ENCODE data around the gene ART5. TPM values are rescaled to one million over a fixed set of nuclear protein-coding genes. Genes with fewer than 3 reads are reported as not detected.

Gene ART5
- total RNA-seq, 2 experiments from 2014 or later = not detected

DNA sequence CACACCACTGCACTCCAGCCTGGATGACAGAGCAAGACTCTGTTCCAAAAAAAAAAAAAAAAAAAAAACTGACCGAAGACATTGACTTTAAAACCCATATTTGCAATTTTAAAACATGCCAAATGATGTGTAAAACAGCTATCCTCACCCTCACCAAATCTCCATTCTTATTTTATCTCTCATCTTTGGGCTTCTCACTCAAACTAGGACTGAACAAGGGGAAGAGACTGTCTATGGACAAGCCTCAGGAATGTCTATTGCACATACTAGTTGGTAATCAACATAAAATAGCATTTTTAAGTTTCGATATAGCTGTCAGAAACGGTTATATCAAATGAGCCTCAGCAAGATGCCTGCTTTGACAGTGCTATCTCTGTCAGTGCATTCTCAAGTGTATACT lies 37.3 kb upstream of the ART5 start:
- no peaks in the 10 kb centered on the region for H3K4me1 ChIP-seq (ENCODE audit: insufficient read depth, low read length, poor library complexity, severe bottlenecking)
- H3K27ac ChIP-seq (ENCODE audit: low read depth, low read length, poor library complexity, severe bottlenecking) = no peak overlapping the region
- H3K9me3 ChIP-seq (ENCODE audit: low read length) = no peaks in the 10 kb centered on the region
- TF ChIP-seq EZH2phosphoT487 (IDR thresholded peaks at IDR 0.05; ENCODE audit: borderline replicate concordance, low read depth, low read length) = no peak
- no peak for TF ChIP-seq CTCF (conservative IDR thresholded peaks at IDR 0.05; ENCODE audit: low read length)
- H4K20me1 ChIP-seq (ENCODE audit: insufficient read depth, low read length) = no peaks in the 10 kb centered on the region
- intact Hi-C loops (cut with micrococcal nuclease; ENCODE audit: unreplicated experiment) = no loop called here
- no peak overlapping the region for H3K4me2 ChIP-seq (ENCODE audit: low read length)
- H3K4me3 ChIP-seq (ENCODE audit: low read depth, low read length, poor library complexity, severe bottlenecking) = no peak overlapping the region
- POLR2A ChIA-PET = interaction anchor here (0.6 to 0.7 kb wide), 2 partner anchors 421 to 1094 kb away, joined by 5 to 6 read pairs; no protein-coding TSS in a partner anchor
- CTCF ChIA-PET (ENCODE audit: unreplicated experiment) = no interaction called here
- BruUV-seq (replicated peaks) = no TSS peak
- H3K36me3 ChIP-seq (ENCODE audit: insufficient read depth, low read length) = peaks cover 97% of the 10 kb centered on the region
- H3K79me2 ChIP-seq (ENCODE audit: insufficient read depth, low read depth, low read length) = no peaks in the 10 kb centered on the region
- no peak for DNase-seq (ENCODE audit: low spot score)
- H3K9me2 ChIP-seq (ENCODE audit: insufficient read depth, low read length) = no peaks in the 10 kb centered on the region
- H2AFZ ChIP-seq (ENCODE audit: low read length) = no peak overlapping the region

DNA sequence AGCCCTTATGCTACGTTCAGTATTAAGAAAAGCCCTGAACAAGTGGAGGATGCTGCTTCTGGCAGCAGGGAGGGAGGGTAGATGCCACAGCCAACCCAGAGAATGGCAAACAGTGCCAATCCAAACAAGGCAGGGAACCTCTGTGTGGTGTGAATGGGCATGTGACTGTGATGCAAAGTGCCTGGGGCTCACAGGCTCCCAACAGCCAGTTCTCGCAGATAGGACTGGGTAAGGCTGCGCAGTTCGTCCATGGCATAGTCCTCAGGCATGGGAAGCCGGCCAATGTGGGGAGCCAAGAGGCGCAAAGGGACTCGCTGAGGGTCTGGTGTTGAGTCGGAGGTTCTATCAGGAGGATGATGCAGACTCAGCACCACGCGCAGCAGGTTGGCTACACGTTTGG lies 34.2 kb upstream of the ART5 start:
- no peaks in the 10 kb centered on the region for H4K20me1 ChIP-seq (ENCODE audit: insufficient read depth, low read length)
- H3K4me2 ChIP-seq (ENCODE audit: low read length) = no peak overlapping the region
- no peak overlapping the region for H2AFZ ChIP-seq (ENCODE audit: low read length)
- TF ChIP-seq CTCF (conservative IDR thresholded peaks at IDR 0.05; ENCODE audit: low read length) (no peak), EZH2phosphoT487 (IDR thresholded peaks at IDR 0.05; ENCODE audit: borderline replicate concordance, low read depth, low read length) (no peak)
- H3K27ac ChIP-seq (ENCODE audit: low read depth, low read length, poor library complexity, severe bottlenecking) = no peak overlapping the region
- DNase-seq (ENCODE audit: low spot score) = no peak
- H3K9me2 ChIP-seq (ENCODE audit: insufficient read depth, low read length) = no peaks in the 10 kb centered on the region
- no peaks in the 10 kb centered on the region for H3K9me3 ChIP-seq (ENCODE audit: low read length)
- ChIA-PET CTCF (ENCODE audit: unreplicated experiment) (no interaction called here), POLR2A (interaction anchor here (0.6 kb wide), 1 partner anchor 153 kb away, joined by 7 read pairs; no protein-coding TSS in a partner anchor)
- no peak overlapping the region for H3K4me3 ChIP-seq (ENCODE audit: low read depth, low read length, poor library complexity, severe bottlenecking)
- intact Hi-C loops (cut with micrococcal nuclease; ENCODE audit: unreplicated experiment) = no loop called here
- no peaks in the 10 kb centered on the region for H3K4me1 ChIP-seq (ENCODE audit: insufficient read depth, low read length, poor library complexity, severe bottlenecking)
- H3K79me2 ChIP-seq (ENCODE audit: insufficient read depth, low read depth, low read length) = no peaks in the 10 kb centered on the region
- BruUV-seq (replicated peaks) = no TSS peak
- peaks cover 97% of the 10 kb centered on the region for H3K36me3 ChIP-seq (ENCODE audit: insufficient read depth, low read length)

DNA sequence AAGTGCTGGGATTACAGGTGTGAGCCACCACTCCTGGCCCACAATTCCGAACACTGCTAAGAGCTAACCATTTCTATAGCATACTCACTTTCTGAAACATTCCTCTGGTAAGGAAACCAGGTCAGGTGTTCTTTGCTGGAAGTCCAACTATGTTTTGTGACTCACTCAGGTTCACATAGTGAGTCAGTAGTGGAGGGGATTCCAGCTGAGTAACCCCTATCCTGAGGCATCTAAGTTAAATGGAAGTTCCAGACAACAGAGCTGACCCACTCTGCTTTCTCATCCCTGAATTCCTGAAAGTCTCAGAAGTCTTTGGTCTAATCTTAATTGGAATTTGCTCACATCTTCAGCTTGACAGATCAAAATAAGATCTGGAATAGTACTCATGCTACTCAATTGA lies 32.4 kb upstream of the ART5 start:
- Histone ChIP-seq H3K9me2 (ENCODE audit: insufficient read depth, low read length) (no peaks in the 10 kb centered on the region), H3K79me2 (ENCODE audit: insufficient read depth, low read depth, low read length) (no peaks in the 10 kb centered on the region), H3K36me3 (ENCODE audit: insufficient read depth, low read length) (peaks cover 92% of the 10 kb centered on the region), H3K9me3 (ENCODE audit: low read length) (no peaks in the 10 kb centered on the region), H3K4me2 (ENCODE audit: low read length) (no peak overlapping the region), H3K27ac (ENCODE audit: low read depth, low read length, poor library complexity, severe bottlenecking) (no peak overlapping the region), H3K4me1 (ENCODE audit: insufficient read depth, low read length, poor library complexity, severe bottlenecking) (no peaks in the 10 kb centered on the region), H2AFZ (ENCODE audit: low read length) (no peak overlapping the region), H4K20me1 (ENCODE audit: insufficient read depth, low read length) (no peaks in the 10 kb centered on the region), H3K4me3 (ENCODE audit: low read depth, low read length, poor library complexity, severe bottlenecking) (no peak overlapping the region)
- POLR2A ChIA-PET = interaction anchor here (0.6 to 1.1 kb wide), 3 partner anchors 9 to 145 kb away, joined by 3 to 5 read pairs (median 3); no protein-coding TSS in a partner anchor
- no peak for TF ChIP-seq CTCF (conservative IDR thresholded peaks at IDR 0.05; ENCODE audit: low read length)
- TF ChIP-seq EZH2phosphoT487 (IDR thresholded peaks at IDR 0.05; ENCODE audit: borderline replicate concordance, low read depth, low read length) = no peak
- DNase-seq (ENCODE audit: low spot score) = no peak
- CTCF ChIA-PET (ENCODE audit: unreplicated experiment) = interaction anchor here (0.6 kb wide), 1 partner anchor 7 kb away, joined by 4 read pairs; no protein-coding TSS in a partner anchor
- no TSS peak for BruUV-seq (replicated peaks)
- intact Hi-C loops (cut with micrococcal nuclease; ENCODE audit: unreplicated experiment) = no loop called here

All from OCI-LY7 (cell line).